Muscle layer of duodenum (tissue), 2 donors: ENCODE data around the gene CPNE4.
A peak's percentile ranks its signal among the peaks of the same experiment; 100 is the strongest.

Experiments
- H3K27ac ChIP-seq: one replicate; pipeline ENCODE4 v1.7.0; 2013; ENCODE audit warnings: mild to moderate bottlenecking, low read length
- H3K27me3 ChIP-seq: one replicate; pipeline ENCODE4 v1.7.0; 2013; ENCODE audit warnings: low read depth, mild to moderate bottlenecking, control low read depth, low read length
- H3K36me3 ChIP-seq, 2 donors: one replicate each; pipeline ENCODE4 v1.7.0; 2013; ENCODE audit warnings: low read length in 2 of 2, control low read depth in 1 of 2, mild to moderate bottlenecking in 1 of 2; ENCODE audit not compliant: insufficient read depth in 2 of 2, control insufficient read depth in 1 of 2
- H3K4me1 ChIP-seq, 2 donors: one replicate each; pipeline ENCODE4 v1.7.0; 2013; ENCODE audit warnings: low read length in 2 of 2, mild to moderate bottlenecking in 2 of 2, control low read depth in 1 of 2, moderate library complexity in 1 of 2; ENCODE audit not compliant: insufficient read depth in 2 of 2, control insufficient read depth in 1 of 2
- H3K4me3 ChIP-seq, 2 donors: one replicate each; pipeline ENCODE4 v1.7.0; 2013; ENCODE audit warnings: low read length in 2 of 2, low read depth in 1 of 2, mild to moderate bottlenecking in 1 of 2
- H3K9me3 ChIP-seq, 2 donors: one replicate each; pipeline ENCODE4 v1.7.0; 2013; ENCODE audit warnings: low read length in 2 of 2, control low read depth in 1 of 2, mild to moderate bottlenecking in 1 of 2; ENCODE audit not compliant: control insufficient read depth in 1 of 2
- donor health status: healthy.

Gene CPNE4

GRCh38 chr3:132042681-132043080 is 7.9 kb upstream of the CPNE4 start:
- Histone ChIP-seq H3K4me1 (no peaks in the 10 kb centered on the region), H3K27ac (no peak overlapping the region), H3K9me3 (no peaks in the 10 kb centered on the region)

DNA sequence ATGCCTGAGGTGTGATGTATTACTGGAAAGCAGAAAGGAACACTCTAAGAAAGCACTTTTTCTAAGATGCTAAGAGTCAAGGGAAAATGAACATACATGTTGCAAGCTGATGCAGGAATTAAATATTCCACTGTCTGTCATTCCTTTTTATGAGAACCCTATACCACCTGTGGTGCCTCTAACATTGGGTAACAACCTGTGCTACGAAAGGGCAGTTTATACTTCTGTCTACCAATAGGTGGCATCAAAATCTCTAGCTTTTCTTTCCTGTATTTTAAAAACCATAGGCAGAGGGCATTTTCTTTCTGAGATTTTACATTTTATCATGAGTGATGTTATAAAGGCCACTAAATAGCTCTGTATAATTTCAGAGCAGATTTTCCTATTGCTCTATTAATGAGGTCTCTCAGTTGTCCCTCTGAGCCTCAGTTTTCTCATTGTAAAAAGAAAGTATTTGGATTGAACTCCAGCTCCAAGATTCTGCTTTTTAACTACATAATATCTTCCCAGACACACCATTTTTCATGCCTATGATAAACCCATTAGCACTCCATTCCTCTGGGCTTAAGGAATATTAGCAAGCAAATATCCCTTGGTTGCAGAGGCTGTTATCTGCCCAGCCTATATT is 3.5 kb upstream of the CPNE4 start:
- H3K9me3 ChIP-seq: no peaks in the 10 kb centered on the region
- H3K4me3 ChIP-seq: no peak overlapping the region
- no peaks in the 10 kb centered on the region for H3K36me3 ChIP-seq
- H3K27me3 ChIP-seq: peaks cover 22% of the 10 kb centered on the region
- no peak overlapping the region for H3K27ac ChIP-seq
- H3K4me1 ChIP-seq: peaks cover 0 to 12% of the 10 kb centered on the region in 2 donors

More at GRCh38 chr3:132042681-132043080, 7.9 kb upstream of the CPNE4 start:
- H3K27me3 ChIP-seq: no peaks in the 10 kb centered on the region
- no peak overlapping the region for H3K4me3 ChIP-seq
- H3K36me3 ChIP-seq: no peaks in the 10 kb centered on the region

GRCh38 chr3:132037581-132037980 is 2.8 kb upstream of the CPNE4 start:
- H3K9me3 ChIP-seq: no peaks in the 10 kb centered on the region
- H3K27ac ChIP-seq: no peak overlapping the region
- peaks cover 0 to 12% of the 10 kb centered on the region in 2 donors for H3K4me1 ChIP-seq
- no peaks in the 10 kb centered on the region for H3K36me3 ChIP-seq
- peaks cover 22% of the 10 kb centered on the region for H3K27me3 ChIP-seq
- no peak overlapping the region for H3K4me3 ChIP-seq

DNA sequence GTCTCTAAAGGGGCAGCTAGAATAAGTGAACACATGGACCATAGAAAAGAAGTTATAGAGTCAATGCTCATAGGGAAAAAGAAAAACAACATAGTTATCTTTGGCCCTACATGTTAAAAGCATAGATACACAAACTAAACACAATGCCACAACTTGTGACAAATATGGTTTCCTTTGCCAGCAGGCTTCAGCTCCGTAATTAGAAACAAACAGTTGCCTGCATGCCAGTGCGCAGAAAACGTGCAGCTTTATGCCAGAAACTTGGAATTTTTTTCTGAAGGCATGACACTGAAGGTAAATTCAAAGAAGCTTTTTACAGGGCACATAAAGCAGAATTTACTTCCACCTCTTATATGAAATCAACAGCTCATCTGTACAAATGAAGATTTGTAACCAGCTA is 2.2 kb upstream of the CPNE4 start:
- peaks cover 22% of the 10 kb centered on the region for H3K27me3 ChIP-seq

DNA sequence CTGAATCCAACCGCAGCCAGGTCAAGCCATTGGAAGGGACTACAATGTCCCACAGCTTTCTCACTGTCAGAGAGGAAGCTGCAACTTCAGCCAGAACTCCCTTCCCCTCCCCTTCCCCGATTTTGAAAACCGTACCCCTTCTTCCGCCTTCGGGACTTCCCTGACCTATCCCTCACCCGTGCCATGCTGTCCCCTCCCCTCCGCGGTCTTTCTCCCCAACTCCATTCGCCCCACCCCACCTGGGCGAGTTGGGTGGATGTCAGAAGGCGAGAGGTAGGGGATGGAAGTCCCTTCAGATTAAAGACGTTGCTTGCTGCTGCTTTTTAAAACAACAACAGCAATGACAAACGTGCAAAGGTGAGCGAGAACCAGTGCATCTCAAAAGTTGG is 723 bp downstream of the CPNE4 start:
- H3K36me3 ChIP-seq: no peaks in the 10 kb centered on the region
- peaks cover 22% of the 10 kb centered on the region for H3K27me3 ChIP-seq
- no peaks in the 10 kb centered on the region for H3K9me3 ChIP-seq
- H3K4me3 ChIP-seq: peak overlapping the region; percentile 18 to 53
- no peak overlapping the region for H3K27ac ChIP-seq
- peaks cover 0 to 12% of the 10 kb centered on the region in 2 donors for H3K4me1 ChIP-seq

More for the DNA sequence above, 2.2 kb upstream of the CPNE4 start:
- Histone ChIP-seq H3K27ac (no peak overlapping the region), H3K9me3 (no peaks in the 10 kb centered on the region), H3K4me1 (peaks cover 0 to 12% of the 10 kb centered on the region in 2 donors), H3K4me3 (no peak overlapping the region), H3K36me3 (no peaks in the 10 kb centered on the region)

DNA sequence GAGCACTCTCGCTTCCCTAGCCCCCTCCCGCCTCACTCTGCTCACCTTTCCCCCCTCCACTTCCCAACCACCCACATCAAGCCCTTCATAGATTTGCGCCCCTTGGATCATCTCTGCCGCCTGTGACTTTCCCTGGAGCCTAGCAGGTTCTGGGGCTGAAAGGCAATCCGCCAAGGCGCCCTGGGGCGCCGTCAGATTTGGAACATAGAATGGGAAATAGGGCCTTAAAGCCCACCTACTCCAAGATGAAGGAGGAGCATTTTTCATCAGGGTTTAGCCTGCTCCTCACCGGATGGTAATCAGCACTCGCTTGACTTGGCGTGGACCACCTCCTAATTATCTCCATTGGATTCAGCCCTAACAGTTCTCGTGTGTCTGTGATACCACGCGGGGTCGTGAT is 1.3 kb downstream of the CPNE4 start:
- Histone ChIP-seq H3K4me1 (peaks cover 0 to 12% of the 10 kb centered on the region in 2 donors), H3K4me3 (no peak overlapping the region), H3K36me3 (no peaks in the 10 kb centered on the region), H3K27me3 (peaks cover 22% of the 10 kb centered on the region), H3K9me3 (no peaks in the 10 kb centered on the region), H3K27ac (no peak overlapping the region)

DNA sequence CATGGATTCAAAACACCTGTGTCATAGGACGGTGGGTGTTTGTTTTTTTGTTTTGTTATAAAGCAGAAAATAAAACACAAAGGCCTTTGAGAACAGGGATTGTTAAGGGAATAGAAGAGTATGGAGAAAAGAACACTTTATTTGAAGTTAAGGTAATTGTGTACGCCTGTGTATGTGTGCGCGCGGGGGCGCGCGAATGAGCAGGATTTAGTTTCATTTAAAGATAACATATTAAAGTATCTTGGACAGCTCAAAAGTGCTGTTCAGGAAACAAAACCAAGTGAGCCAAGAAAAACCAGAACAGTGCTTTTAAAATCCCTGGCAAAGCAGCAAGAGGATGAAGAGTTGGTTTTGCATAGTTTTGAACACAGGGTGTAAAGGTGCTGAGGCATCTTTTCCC is 1.9 kb downstream of the CPNE4 start:
- H3K27ac ChIP-seq: no peak overlapping the region
- no peaks in the 10 kb centered on the region for H3K36me3 ChIP-seq
- no peaks in the 10 kb centered on the region for H3K9me3 ChIP-seq
- no peak overlapping the region for H3K4me3 ChIP-seq
- peaks cover 22% of the 10 kb centered on the region for H3K27me3 ChIP-seq
- peaks cover 0 to 12% of the 10 kb centered on the region in 2 donors for H3K4me1 ChIP-seq

GRCh38 chr3:132029182-132029902 is 5.5 kb downstream of the CPNE4 start:
- Histone ChIP-seq H3K36me3 (no peaks in the 10 kb centered on the region), H3K9me3 (no peaks in the 10 kb centered on the region), H3K27ac (no peak overlapping the region), H3K4me3 (no peak overlapping the region), H3K4me1 (peaks cover 0 to 4% of the 10 kb centered on the region in 2 donors), H3K27me3 (peaks cover 9% of the 10 kb centered on the region)

GRCh38 chr3:132022914-132023313 is 11.9 kb downstream of the CPNE4 start:
- H3K36me3 ChIP-seq: no peaks in the 10 kb centered on the region
- H3K9me3 ChIP-seq: no peaks in the 10 kb centered on the region
- no peak overlapping the region for H3K27ac ChIP-seq
- no peak overlapping the region for H3K4me3 ChIP-seq
- no peaks in the 10 kb centered on the region for H3K4me1 ChIP-seq
- H3K27me3 ChIP-seq: no peaks in the 10 kb centered on the region

- Histone ChIP-seq H3K9me3 (no peaks in the 10 kb centered on the region), H3K27me3 (no peaks in the 10 kb centered on the region), H3K36me3 (no peaks in the 10 kb centered on the region), H3K27ac (no peak overlapping the region), H3K4me3 (no peak overlapping the region), H3K4me1 (no peaks in the 10 kb centered on the region)
Observed at GRCh38 chr3:132020058-132020457, 14.8 kb downstream of the CPNE4 start.

- no peaks in the 10 kb centered on the region for H3K27me3 ChIP-seq
Observed at GRCh38 chr3:132017137-132017536, 17.7 kb downstream of the CPNE4 start.

More at GRCh38 chr3:132017137-132017536, 17.7 kb downstream of the CPNE4 start:
- Histone ChIP-seq H3K4me1 (no peaks in the 10 kb centered on the region), H3K4me3 (no peak overlapping the region), H3K27ac (no peak overlapping the region), H3K9me3 (no peaks in the 10 kb centered on the region), H3K36me3 (no peaks in the 10 kb centered on the region)
